SK-N-MC (cell line): Measurements from ENCODE around the gene NIT2.
"Not testable (repeated sequence)": the region's sequence is repeated elsewhere in the genome, so short reads cannot be mapped to it uniquely, and the experiment has no call there.

Source experiments
- EZH2 ChIP-seq: fragments of 200-600 bp; sonication (generic); IDR thresholded peaks from one replicate; pipeline ENCODE4 v1.6.1; 2017; ENCODE audit warnings: antibody characterized with exemption
- FOXP2 ChIP-seq: optimal IDR thresholded peaks from 2 replicates; pipeline ENCODE3; 2011; ENCODE audit warnings: mild to moderate bottlenecking, moderate library complexity; ENCODE audit not compliant: insufficient read depth; ENCODE audit errors: extremely low read length, control extremely low read depth
- POLR2AphosphoS5 ChIP-seq: IDR thresholded peaks from 2 replicates; pipeline ENCODE4 v1.6.1; 2012; ENCODE audit warnings: mild to moderate bottlenecking, low read depth, low read length, borderline replicate concordance

GRCh38 chr3:100327377-100327776 lies 7.2 kb upstream of the NIT2 start:
- not testable (repeated sequence) for TF ChIP-seq EZH2, POLR2AphosphoS5, FOXP2
